Measurements from ENCODE around the gene PRKCB.

DNA sequence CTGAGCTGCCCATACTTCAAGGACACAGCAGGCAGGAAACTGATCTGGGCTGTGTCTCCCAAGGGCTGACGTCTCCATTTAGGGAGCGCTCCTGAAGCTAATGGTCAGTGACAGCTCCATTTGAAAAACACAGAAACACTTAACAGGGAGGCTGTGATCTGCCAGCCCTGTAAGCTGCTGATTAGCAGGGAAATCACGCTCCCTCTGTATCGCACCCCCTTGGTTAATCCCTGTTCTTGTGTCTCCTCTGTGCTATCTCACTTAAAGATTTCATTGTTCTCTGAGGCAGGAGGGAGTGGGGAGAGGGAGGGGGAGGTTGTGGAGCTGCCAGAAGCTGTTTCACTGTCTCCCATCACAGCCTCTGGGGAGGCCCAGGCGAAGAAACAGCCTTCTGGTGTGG, 372.9 kb downstream of the PRKCB start:
- TF ChIP-seq, protein P1, sequence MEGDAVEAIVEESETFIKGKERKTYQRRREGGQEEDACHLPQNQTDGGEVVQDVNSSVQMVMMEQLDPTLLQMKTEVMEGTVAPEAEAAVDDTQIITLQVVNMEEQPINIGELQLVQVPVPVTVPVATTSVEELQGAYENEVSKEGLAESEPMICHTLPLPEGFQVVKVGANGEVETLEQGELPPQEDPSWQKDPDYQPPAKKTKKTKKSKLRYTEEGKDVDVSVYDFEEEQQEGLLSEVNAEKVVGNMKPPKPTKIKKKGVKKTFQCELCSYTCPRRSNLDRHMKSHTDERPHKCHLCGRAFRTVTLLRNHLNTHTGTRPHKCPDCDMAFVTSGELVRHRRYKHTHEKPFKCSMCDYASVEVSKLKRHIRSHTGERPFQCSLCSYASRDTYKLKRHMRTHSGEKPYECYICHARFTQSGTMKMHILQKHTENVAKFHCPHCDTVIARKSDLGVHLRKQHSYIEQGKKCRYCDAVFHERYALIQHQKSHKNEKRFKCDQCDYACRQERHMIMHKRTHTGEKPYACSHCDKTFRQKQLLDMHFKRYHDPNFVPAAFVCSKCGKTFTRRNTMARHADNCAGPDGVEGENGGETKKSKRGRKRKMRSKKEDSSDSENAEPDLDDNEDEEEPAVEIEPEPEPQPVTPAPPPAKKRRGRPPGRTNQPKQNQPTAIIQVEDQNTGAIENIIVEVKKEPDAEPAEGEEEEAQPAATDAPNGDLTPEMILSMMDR (IDR thresholded peaks at IDR 0.05), result no peak
- TF ChIP-seq POLR2A (IDR thresholded peaks at IDR 0.05; ENCODE audit: low read length), result no peak
- no peak for TF ChIP-seq EP300 (IDR thresholded peaks at IDR 0.05)
- TF ChIP-seq ESRRA (IDR thresholded peaks at IDR 0.05; ENCODE audit: borderline replicate concordance, low read length), result no peak
- no peak for TF ChIP-seq MAFK (IDR thresholded peaks at IDR 0.05; ENCODE audit: partially characterized antibody)
- no peak for TF ChIP-seq NR3C1 (IDR thresholded peaks at IDR 0.05)
- TF ChIP-seq RFX5 (IDR thresholded peaks at IDR 0.05), result no peak
- no peak for TF ChIP-seq CEBPB (IDR thresholded peaks at IDR 0.05)
- TF ChIP-seq, protein P2, sequence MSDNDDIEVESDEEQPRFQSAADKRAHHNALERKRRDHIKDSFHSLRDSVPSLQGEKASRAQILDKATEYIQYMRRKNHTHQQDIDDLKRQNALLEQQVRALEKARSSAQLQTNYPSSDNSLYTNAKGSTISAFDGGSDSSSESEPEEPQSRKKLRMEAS (IDR thresholded peaks at IDR 0.05), result no peak
- no peak for TF ChIP-seq SMC3 (IDR thresholded peaks at IDR 0.05)
- no peak for TF ChIP-seq ZNF302 (CRISPR knock-in tag; IDR thresholded peaks at IDR 0.05)
- TF ChIP-seq, protein P3, sequence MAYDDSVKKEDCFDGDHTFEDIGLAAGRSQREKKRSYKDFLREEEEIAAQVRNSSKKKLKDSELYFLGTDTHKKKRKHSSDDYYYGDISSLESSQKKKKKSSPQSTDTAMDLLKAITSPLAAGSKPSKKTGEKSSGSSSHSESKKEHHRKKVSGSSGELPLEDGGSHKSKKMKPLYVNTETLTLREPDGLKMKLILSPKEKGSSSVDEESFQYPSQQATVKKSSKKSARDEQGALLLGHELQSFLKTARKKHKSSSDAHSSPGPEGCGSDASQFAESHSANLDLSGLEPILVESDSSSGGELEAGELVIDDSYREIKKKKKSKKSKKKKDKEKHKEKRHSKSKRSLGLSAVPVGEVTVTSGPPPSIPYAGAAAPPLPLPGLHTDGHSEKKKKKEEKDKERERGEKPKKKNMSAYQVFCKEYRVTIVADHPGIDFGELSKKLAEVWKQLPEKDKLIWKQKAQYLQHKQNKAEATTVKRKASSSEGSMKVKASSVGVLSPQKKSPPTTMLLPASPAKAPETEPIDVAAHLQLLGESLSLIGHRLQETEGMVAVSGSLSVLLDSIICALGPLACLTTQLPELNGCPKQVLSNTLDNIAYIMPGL (CRISPR knock-in tag; IDR thresholded peaks at IDR 0.05; ENCODE audit: borderline replicate concordance), result no peak
- TF ChIP-seq, protein P4, sequence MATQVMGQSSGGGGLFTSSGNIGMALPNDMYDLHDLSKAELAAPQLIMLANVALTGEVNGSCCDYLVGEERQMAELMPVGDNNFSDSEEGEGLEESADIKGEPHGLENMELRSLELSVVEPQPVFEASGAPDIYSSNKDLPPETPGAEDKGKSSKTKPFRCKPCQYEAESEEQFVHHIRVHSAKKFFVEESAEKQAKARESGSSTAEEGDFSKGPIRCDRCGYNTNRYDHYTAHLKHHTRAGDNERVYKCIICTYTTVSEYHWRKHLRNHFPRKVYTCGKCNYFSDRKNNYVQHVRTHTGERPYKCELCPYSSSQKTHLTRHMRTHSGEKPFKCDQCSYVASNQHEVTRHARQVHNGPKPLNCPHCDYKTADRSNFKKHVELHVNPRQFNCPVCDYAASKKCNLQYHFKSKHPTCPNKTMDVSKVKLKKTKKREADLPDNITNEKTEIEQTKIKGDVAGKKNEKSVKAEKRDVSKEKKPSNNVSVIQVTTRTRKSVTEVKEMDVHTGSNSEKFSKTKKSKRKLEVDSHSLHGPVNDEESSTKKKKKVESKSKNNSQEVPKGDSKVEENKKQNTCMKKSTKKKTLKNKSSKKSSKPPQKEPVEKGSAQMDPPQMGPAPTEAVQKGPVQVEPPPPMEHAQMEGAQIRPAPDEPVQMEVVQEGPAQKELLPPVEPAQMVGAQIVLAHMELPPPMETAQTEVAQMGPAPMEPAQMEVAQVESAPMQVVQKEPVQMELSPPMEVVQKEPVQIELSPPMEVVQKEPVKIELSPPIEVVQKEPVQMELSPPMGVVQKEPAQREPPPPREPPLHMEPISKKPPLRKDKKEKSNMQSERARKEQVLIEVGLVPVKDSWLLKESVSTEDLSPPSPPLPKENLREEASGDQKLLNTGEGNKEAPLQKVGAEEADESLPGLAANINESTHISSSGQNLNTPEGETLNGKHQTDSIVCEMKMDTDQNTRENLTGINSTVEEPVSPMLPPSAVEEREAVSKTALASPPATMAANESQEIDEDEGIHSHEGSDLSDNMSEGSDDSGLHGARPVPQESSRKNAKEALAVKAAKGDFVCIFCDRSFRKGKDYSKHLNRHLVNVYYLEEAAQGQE (IDR thresholded peaks at IDR 0.05), result no peak
- TF ChIP-seq CBX2 (IDR thresholded peaks at IDR 0.05; ENCODE audit: borderline replicate concordance, low read depth), result no peak

Data from A549 (cell line).